Measurements from ENCODE around the gene CMTR1. TPM values are rescaled to one million over a fixed set of nuclear protein-coding genes. Genes with fewer than 3 reads are reported as not detected.

The CMTR1 gene
- total RNA-seq, 1 experiment from 2014 or later, result 28.7 TPM

GRCh38 chr6:37399131-37399530, 33.9 kb upstream of the CMTR1 start:
- intact Hi-C loops (cut with micrococcal nuclease), result no loop called here

More at GRCh38 chr6:37399131-37399530, 33.9 kb upstream of the CMTR1 start:
- Histone ChIP-seq H3K79me2 (ENCODE audit: insufficient read depth, low read length) (no peaks in the 10 kb centered on the region), H3K4me1 (ENCODE audit: control insufficient read depth in 1 of 2, insufficient read depth in 2 of 2, low read length in 2 of 2) (no peaks in the 10 kb centered on the region), H3K9me3 (ENCODE audit: control insufficient read depth in 1 of 2, insufficient read depth in 1 of 2, low read depth in 1 of 2, low read length in 2 of 2) (no peaks in the 10 kb centered on the region), H3K27ac (ENCODE audit: low read depth, low read length) (no peak overlapping the region), H3K4me2 (ENCODE audit: low read length) (no peak overlapping the region), H3K4me3 (replicated peaks in 1 of 2; ENCODE audit: low read depth in 1 of 2, low read length in 2 of 2) (no peak overlapping the region), H3K9me2 (ENCODE audit: insufficient read depth) (no peaks in the 10 kb centered on the region), H4K20me1 (ENCODE audit: insufficient read depth) (no peaks in the 10 kb centered on the region), H2AFZ (ENCODE audit: low read depth, low read length, poor library complexity, severe bottlenecking) (no peak overlapping the region), H3K9ac (ENCODE audit: low read length) (no peak overlapping the region), H3K36me3 (ENCODE audit: control insufficient read depth in 1 of 2, insufficient read depth in 2 of 2, low read length in 2 of 2) (no peaks in the 10 kb centered on the region), H3K27me3 (ENCODE audit: insufficient read depth, low read length) (no peaks in the 10 kb centered on the region)
- ChIA-PET RAD21 (ENCODE audit: low non-redundant PET in 1 of 2, low total read pairs in 2 of 2, uncharacterized antibody in 2 of 2, unreplicated experiment in 2 of 2) (no interaction called here), CTCF (no interaction called here), POLR2A (no interaction called here)
- DNase-seq (ENCODE audit: low read depth, low spot score) (no peak), ATAC-seq (no peak)
- BruUV-seq (replicated peaks), result no TSS peak
- TF ChIP-seq EZH2 (IDR thresholded peaks at IDR 0.05), result no peak
- no peak for TF ChIP-seq SRF (IDR thresholded peaks at IDR 0.05; ENCODE audit: low read depth)
- no peak for TF ChIP-seq RAD21 (IDR thresholded peaks at IDR 0.05; ENCODE audit: low read depth)
- TF ChIP-seq SP1 (IDR thresholded peaks at IDR 0.05; ENCODE audit: low read depth), result no peak
- no peak for TF ChIP-seq TCF7L2 (IDR thresholded peaks at IDR 0.05; ENCODE audit: borderline replicate concordance, extremely low read depth, insufficient read depth, insufficient read length)
- no peak for TF ChIP-seq EZH2phosphoT487 (IDR thresholded peaks at IDR 0.05; ENCODE audit: borderline replicate concordance)
- no peak for TF ChIP-seq CTCF (IDR thresholded peaks at IDR 0.05 in 2 of 3, conservative IDR thresholded peaks at IDR 0.05 in 1 of 3; ENCODE audit: borderline replicate concordance in 1 of 3, insufficient read depth in 1 of 3, low read depth in 2 of 3, low read length in 2 of 3)
- TF ChIP-seq REST (IDR thresholded peaks at IDR 0.05; ENCODE audit: low read depth), result no peak
- TF ChIP-seq YY1 (IDR thresholded peaks at IDR 0.05; ENCODE audit: extremely low read depth, insufficient replicate concordance, low read depth, low read length), result no peak
- TF ChIP-seq POLR2AphosphoS5 (IDR thresholded peaks at IDR 0.05; ENCODE audit: low read depth, low read length), result no peak
- TF ChIP-seq MAX (IDR thresholded peaks at IDR 0.05), result no peak
- no peak for TF ChIP-seq ZNF274 (IDR thresholded peaks at IDR 0.05; ENCODE audit: low read depth, low read length)
- no peak for TF ChIP-seq CEBPB (IDR thresholded peaks at IDR 0.05; ENCODE audit: low read depth)
- TF ChIP-seq ZBTB33 (IDR thresholded peaks at IDR 0.05; ENCODE audit: extremely low read depth, insufficient replicate concordance, low read length), result no peak
- TF ChIP-seq FOSL1 (IDR thresholded peaks at IDR 0.05; ENCODE audit: low read depth), result no peak

Measured in HCT116 (cell line).